ENCODE measurements around the gene CHD2.

- TF ChIP-seq POLR2AphosphoS5 (IDR thresholded peaks at IDR 0.05) (no peak), CTCF (IDR thresholded peaks at IDR 0.05) (no peak)
Measured at GRCh38 chr15:93074599-93074998, 174.5 kb downstream of the CHD2 start.

Data from sigmoid colon (tissue), 4 donors.